ENCODE results near the gene VPREB1.
"Not testable (repeated sequence)": the region's sequence is repeated elsewhere in the genome, so short reads cannot be mapped to it uniquely, and the experiment has no call there.

Gene VPREB1, protein sequence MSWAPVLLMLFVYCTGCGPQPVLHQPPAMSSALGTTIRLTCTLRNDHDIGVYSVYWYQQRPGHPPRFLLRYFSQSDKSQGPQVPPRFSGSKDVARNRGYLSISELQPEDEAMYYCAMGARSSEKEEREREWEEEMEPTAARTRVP

DNA sequence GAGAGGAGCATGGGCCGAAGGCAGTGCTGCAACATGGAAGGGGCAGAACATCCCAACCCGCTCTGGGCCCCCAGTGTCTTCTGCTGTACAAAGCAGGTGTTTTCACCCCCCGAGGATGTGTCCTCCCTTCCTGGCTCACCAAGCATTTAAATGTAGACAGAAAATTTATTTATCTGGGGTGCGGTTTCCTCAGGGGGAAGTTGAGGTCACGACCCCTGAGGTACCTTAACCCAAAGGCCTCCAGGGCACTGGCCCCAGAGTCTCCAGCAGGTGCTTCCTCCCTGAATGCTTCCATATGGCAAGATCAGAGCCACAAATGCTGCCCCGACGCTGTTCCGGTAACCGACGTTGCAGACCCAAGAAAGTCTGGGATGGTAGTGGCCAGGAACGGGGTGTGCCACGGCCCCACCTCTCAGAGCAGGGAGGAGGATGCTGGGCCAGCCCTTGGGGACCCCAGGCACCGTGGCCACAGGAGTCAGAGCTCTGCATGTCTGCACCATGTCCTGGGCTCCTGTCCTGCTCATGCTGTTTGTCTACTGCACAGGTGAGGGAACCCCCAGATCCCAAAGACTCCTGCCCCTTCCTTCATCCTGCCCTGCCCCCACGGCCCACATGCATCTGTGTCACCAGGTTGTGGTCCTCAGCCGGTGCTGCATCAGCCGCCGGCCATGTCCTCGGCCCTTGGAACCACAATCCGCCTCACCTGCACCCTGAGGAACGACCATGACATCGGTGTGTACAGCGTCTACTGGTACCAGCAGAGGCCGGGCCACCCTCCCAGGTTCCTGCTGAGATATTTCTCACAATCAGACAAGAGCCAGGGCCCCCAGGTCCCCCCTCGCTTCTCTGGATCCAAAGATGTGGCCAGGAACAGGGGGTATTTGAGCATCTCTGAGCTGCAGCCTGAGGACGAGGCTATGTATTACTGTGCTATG is at the start of gene VPREB1:
Gene VPREB1, plus strand, starts transcription at position 471 of the 935 bp plus-strand sequence. Its CDS starts 28 bp downstream, at position 499.
- no peak for DNase-seq

GRCh38 chr22:22194931-22195264 is 49.7 kb upstream of the VPREB1 start:
- no peak for DNase-seq

GRCh38 chr22:22195265-22196017 is 49.1 kb upstream of the VPREB1 start:
- peak; percentile 78 for DNase-seq

DNA sequence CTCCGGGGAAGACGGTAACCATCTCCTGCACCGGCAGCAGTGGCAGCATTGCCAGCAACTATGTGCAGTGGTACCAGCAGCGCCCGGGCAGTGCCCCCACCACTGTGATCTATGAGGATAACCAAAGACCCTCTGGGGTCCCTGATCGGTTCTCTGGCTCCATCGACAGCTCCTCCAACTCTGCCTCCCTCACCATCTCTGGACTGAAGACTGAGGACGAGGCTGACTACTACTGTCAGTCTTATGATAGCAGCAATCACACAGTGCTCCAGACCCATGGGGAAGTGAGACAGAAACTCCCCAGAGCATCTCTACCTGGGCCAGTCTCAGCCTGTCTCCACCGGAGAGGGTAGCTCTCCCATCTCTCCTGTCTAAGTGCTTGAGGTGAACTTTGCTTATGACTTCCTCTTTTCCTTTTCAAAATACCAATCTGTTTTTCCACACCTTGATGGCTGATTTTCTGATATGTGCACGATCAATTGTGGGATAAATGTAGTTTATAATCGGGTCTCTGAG is 48.5 kb upstream of the VPREB1 start:
- no peak for DNase-seq

DNA sequence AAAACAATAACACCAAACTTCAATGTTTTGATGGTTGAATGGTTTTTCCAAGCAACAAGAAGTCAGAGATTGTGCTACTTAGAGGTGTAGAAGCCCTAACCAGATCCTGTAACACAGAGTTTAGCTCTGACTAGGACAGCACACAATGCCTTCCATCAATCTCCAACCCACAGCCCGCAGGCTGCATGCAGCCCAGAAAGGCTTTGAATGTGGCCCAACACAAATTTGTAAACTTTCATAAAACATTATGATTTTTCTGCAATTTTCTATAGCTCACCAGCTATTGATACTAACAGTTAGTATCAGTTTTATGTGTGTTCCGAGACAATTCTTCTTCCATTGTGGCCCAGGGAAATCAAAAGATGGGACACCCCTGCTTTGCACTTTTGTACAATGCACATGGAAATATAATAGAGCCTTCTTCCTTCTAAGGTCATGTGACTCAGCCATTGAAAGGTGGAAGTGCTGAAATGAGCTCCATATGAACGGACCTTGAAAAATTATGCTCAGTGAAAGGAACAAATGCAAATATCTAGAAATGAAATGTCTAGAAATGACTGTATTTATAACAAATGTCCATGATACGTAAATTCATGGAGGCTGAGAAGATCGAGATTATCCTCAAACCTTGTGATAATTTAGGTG is 47.6 kb upstream of the VPREB1 start:
- DNase-seq, result no peak

DNA sequence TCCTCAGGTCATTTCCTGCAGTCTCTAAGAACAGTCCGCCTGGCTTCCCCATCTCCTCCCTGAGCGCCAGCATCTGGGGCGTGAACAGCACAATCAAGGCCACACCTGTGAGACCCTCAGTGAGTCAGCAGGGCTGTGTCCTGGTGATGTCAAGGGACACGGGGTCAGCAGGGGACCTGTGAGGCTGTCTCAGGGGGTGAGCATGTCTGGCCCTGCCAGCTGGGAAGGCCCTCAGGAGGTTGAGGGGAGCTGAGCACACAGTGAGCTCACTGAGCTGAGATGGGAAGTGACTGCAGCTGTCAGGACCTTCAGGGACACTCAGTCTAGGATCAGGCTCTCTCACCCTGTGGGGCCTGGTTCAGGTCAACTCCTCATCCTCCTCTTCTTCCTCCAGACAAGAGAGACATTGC is 46.6 kb upstream of the VPREB1 start:
- no peak for DNase-seq

- DNase-seq, result no peak
These were observed 45.8 kb upstream of the VPREB1 start for GRCh38 chr22:22198751-22199150.

DNA sequence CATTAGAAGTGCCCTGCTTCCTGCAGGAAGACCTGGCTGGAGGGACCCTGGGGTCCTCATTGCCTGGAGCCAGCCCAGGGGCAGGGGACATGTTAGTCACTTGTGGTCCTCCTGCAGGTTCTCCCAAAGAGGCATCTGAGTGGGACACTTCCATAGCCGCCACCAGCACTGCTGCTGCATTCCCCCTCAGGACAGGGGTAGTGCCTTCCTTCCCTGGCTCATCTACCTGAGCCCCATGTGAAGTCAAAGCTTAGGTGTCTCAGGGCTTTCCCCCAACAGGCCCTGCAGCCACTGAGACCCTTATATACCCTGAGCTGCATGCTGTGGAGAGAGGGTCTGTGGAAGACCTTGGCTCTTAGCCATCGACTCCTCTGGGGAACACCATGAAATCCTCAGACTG is 45.0 kb upstream of the VPREB1 start:
- no peak for DNase-seq

GRCh38 chr22:22200569-22201184 is 43.9 kb upstream of the VPREB1 start:
- no peak for DNase-seq

GRCh38 chr22:22201185-22201929 is 43.2 kb upstream of the VPREB1 start:
- peak; percentile 66 for DNase-seq

DNA sequence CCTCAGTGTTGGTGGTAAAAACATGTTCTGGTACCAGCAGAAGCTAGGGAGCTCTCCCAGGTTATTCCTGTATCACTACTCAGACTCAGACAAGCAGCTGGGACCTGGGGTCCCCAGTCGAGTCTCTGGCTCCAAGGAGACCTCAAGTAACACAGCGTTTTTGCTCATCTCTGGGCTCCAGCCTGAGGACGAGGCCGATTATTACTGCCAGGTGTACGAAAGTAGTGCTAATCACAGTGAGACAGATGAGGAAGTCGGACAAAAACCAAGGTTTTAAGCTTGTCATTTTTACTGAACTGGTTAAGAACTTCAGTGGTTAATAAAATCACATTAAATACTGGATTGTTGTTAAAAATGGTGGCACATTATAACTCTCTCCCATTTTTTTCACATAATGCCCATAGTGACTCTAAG is 42.6 kb upstream of the VPREB1 start:
- no peak for DNase-seq

DNA sequence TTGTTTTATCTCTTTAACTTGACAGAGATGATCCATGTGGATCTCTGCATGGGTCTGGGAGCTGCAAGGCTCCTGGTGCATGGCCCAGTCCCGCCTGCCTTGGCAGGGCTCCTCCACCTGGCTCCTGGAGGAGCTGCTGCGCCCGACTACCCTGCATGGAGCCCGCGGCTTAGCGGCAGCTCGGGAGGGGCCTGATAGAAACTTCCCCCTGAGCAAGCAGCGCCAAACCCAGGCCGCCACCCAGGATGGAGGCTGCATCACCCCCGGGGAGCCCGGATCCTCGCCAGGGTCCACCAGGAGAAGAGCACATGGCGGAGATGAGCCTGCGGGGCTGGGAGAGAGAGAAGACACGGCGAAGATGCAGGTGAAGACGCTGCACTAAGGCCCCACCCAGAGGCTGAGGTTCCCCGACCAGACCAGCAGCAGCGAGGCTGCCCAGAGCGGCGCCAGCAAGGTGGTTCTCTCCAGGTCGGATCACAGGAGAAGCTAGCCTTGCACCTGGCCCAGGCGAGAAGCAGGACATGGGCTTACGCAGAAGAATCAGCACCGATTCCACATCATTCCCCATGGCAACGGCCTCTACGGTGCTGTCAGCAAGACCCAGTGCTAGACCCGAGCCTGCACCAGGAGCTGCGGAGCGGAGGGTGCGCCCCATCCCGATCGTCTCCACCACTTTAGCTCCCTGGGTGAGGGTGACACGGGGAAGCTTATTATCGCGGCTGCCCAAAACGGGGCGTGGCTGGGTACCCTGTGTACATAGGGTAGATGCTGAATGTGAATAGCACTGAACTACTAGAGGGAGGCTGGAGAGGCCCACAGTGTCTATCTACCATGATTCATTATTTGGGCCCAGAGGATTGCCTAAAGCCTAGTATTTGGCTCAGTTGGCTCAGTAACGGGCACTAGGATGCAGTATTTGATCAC is 41.3 kb upstream of the VPREB1 start:
- no peak for DNase-seq

DNA sequence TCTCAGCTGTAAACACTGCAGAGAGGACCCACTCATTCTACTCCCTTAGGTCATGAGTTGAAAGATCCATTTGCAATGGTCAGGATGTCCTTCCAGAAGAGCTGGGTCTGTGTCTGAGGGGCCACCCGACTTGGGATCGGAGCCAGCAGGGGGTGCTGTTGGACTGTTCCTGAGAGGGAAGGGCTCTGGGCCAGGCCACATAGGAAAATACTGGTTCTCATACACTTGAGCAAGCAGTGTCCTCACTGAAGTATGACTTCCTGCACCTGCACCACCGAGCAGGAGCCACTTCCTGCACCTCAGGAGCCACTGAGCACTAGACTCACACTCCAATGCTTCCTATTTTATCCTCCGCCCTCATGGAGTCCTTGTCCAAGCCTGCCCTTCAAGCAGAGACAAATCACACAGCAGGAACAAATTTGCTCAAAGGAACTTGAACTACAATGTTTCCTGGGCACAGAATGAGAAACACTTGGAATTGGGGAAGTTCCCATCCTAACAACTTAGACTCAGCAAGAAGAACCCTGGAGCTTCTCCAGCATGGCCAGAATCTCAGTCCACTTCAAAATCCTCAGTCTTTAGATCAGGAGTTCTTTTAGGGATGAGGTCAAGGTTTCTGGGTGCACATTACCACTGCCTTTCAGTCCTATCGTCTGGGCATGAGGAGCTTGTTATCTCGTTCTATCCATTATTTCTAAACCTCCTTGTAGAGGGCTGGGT is 36.6 kb upstream of the VPREB1 start:
- DNase-seq, result peak; percentile 79

DNA sequence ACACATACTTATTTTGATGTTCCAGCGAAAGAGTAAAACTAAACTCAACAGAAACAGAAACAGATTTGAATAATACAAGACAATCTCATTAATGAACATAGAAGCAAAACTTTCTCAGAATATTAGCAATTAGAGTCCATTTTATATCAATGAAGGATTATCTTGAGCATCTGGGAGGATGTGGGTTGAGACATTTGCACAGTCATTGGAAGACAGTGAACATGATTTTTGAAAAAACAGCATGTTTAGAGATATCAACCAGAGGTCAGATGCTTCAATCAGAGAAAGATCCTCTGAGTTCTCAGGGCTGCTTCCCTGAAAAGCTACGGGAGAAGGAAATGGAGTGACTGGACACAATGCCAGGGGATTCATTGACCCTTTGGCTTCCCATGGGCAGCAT is 35.9 kb upstream of the VPREB1 start:
- DNase-seq, result no peak

- DNase-seq, result not testable (repeated sequence)
These were observed 35.4 kb upstream of the VPREB1 start for GRCh38 chr22:22209080-22209640.

DNA sequence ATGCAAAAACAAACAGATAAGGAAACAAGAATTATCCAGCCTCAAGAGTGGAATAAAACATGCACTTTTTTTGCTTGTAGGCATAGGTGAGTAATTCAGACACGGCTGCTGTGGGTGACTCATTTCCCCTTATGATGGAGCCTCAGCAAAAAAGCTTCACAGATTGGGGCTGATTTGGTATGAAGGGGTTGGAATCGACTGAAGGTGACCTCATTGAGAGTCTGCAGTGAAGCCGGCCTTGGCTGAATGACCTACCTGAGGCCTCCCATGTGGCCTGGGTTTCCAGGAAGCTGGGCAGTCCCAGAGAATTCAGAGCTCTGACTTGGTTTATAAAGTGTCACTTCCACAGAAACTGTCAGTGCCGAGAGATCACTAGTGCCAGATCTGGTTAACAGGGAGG is 34.2 kb upstream of the VPREB1 start:
- peak; percentile 46 for DNase-seq

- DNase-seq, result no peak
These were observed 33.4 kb upstream of the VPREB1 start for GRCh38 chr22:22210889-22211833.

- DNase-seq, result no peak
These were observed 31.4 kb upstream of the VPREB1 start for GRCh38 chr22:22213231-22213630.

All from activated naive CD4-positive, alpha-beta T cell treated with anti-CD3 and anti-CD28 coated beads, Interleukin-2, amount 50 U/mL, for 16 hours (primary cell).